Smooth muscle cell (in vitro differentiated cells): ENCODE data around the gene C5AR2. TPM values are rescaled to one million over a fixed set of nuclear protein-coding genes. Genes with fewer than 3 reads are reported as not detected.

Experiments
- DNase-seq: peaks from one replicate; lab custom pipeline; 2025; ENCODE audit not compliant: unreplicated experiment; lab: John Stamatoyannopoulos, UW
- H2AFZ ChIP-seq: fragments of 200-600 bp; sonication (generic); 2 replicates; pipeline ENCODE4 v1.6.0; 2016; ENCODE audit warnings: antibody characterized with exemption, low read depth, mild to moderate bottlenecking
- H3F3A ChIP-seq: fragments of 200-600 bp; sonication (generic); 2 replicates; pipeline ENCODE4 v1.6.0; 2017; ENCODE audit warnings: antibody characterized with exemption, low read depth
- H3K27ac ChIP-seq: fragments of 200-600 bp; sonication (generic); 2 replicates; pipeline ENCODE4 v1.5.1; 2016; ENCODE audit warnings: low read depth, mild to moderate bottlenecking
- H3K27me3 ChIP-seq: fragments of 200-600 bp; sonication (generic); 2 replicates; pipeline ENCODE4 v1.6.1; 2016; ENCODE audit warnings: low read depth, mild to moderate bottlenecking
- H3K36me3 ChIP-seq: fragments of 200-600 bp; sonication (generic); 2 replicates; pipeline ENCODE4 v1.5.1; 2016; ENCODE audit warnings: low read depth
- H3K4me1 ChIP-seq: fragments of 200-600 bp; sonication (generic); 2 replicates; pipeline ENCODE4 v1.5.1; 2016; ENCODE audit warnings: low read depth
- H3K4me2 ChIP-seq: fragments of 200-600 bp; sonication (generic); 2 replicates; pipeline ENCODE4 v1.6.0; 2016; ENCODE audit warnings: mild to moderate bottlenecking
- H3K4me3 ChIP-seq: fragments of 200-600 bp; sonication (generic); 2 replicates; pipeline ENCODE4 v1.5.1; 2016; ENCODE audit warnings: mild to moderate bottlenecking
- H3K79me2 ChIP-seq: fragments of 200-600 bp; sonication (generic); 2 replicates; pipeline ENCODE4 v1.6.0; 2016; ENCODE audit warnings: low read depth, mild to moderate bottlenecking
- H3K9ac ChIP-seq: fragments of 200-600 bp; sonication (generic); 2 replicates; pipeline ENCODE4 v1.6.0; 2016; ENCODE audit warnings: low read depth
- H3K9me3 ChIP-seq: fragments of 200-600 bp; sonication (generic); replicated peaks from 2 replicates; pipeline ENCODE4 v1.5.1; 2016; ENCODE audit warnings: low read depth
- H4K20me1 ChIP-seq: fragments of 200-600 bp; sonication (generic); 2 replicates; pipeline ENCODE4 v1.6.0; 2016; ENCODE audit warnings: low read depth
- WGBS: methylation state at CpG from one replicate; pipeline ENCODE4 v1.1.7; 2016; ENCODE audit warnings: low lambda C conversion rate; 5-methylcytosine and 5-hydroxymethylcytosine counted together
- polyA plus RNA-seq: library from polyadenylated mRNA; unstranded; fragments of >200 nt; fragmentation: Nextera tagmentation; extraction: Ambion mirVana; gene quantifications from 2 replicates; pipeline ENCODE4 v1.2.1, GENCODE V29; 2016
- total RNA-seq: library from RNA; depleted of rRNA; stranded (reverse); fragments of >200 nt; gene quantifications from 2 replicates; pipeline ENCODE4 v1.2.3, GENCODE V29; 2014
- TF ChIP-seq, protein P1 (sequence below): fragments of 200-600 bp; sonication (generic); IDR thresholded peaks from 2 replicates; pipeline ENCODE4 v1.5.1; 2017; ENCODE audit warnings: borderline replicate concordance, mild to moderate bottlenecking, antibody characterized with exemption; ENCODE audit not compliant: insufficient read depth, poor library complexity, severe bottlenecking

C5AR2 gene
- total and polyA plus RNA-seq, 2 experiments from 2014 or later: 0.49 TPM; not detected in 1

DNA sequence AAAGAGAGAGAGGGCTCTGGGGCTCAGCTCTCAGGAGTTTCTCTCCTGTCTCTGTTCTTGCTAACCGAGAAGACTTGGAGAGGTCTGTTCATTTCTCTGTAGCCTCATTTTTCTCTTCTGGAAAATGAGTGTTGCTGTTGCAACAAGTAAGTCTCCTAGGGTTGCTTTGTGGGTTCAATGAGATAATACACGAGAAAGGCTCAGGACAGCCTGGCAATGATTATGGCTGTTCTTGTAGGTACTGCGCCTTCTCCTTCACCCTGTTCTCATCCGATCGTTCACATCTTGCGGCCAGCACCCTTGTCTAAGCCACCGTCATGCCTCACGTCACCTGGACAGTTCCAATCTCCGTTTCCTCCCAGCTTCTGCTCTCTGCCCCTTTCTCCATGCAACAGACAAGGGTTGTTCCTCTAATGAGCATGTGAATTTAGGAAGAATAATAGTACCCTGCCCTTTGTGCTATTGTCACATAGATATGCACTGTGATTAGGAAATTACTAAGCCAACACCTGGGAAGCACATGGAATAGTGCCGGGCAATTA is 18.1 kb upstream of the C5AR2 start:
- WGBS: 90% methylated on average over 10 of the region's 10 CpGs
- Histone ChIP-seq H3K4me3 (no peak overlapping the region), H4K20me1 (no peaks in the 10 kb centered on the region), H3K27ac (no peak overlapping the region), H3K27me3 (no peaks in the 10 kb centered on the region), H3K4me2 (no peak overlapping the region), H3K79me2 (no peaks in the 10 kb centered on the region), H2AFZ (no peak overlapping the region), H3K9ac (no peak overlapping the region), H3K9me3 (no peaks in the 10 kb centered on the region), H3F3A (peaks cover 5% of the 10 kb centered on the region), H3K4me1 (no peaks in the 10 kb centered on the region), H3K36me3 (no peaks in the 10 kb centered on the region)
- TF ChIP-seq, protein P1, sequence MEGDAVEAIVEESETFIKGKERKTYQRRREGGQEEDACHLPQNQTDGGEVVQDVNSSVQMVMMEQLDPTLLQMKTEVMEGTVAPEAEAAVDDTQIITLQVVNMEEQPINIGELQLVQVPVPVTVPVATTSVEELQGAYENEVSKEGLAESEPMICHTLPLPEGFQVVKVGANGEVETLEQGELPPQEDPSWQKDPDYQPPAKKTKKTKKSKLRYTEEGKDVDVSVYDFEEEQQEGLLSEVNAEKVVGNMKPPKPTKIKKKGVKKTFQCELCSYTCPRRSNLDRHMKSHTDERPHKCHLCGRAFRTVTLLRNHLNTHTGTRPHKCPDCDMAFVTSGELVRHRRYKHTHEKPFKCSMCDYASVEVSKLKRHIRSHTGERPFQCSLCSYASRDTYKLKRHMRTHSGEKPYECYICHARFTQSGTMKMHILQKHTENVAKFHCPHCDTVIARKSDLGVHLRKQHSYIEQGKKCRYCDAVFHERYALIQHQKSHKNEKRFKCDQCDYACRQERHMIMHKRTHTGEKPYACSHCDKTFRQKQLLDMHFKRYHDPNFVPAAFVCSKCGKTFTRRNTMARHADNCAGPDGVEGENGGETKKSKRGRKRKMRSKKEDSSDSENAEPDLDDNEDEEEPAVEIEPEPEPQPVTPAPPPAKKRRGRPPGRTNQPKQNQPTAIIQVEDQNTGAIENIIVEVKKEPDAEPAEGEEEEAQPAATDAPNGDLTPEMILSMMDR: no peak
- no peak for DNase-seq

DNA sequence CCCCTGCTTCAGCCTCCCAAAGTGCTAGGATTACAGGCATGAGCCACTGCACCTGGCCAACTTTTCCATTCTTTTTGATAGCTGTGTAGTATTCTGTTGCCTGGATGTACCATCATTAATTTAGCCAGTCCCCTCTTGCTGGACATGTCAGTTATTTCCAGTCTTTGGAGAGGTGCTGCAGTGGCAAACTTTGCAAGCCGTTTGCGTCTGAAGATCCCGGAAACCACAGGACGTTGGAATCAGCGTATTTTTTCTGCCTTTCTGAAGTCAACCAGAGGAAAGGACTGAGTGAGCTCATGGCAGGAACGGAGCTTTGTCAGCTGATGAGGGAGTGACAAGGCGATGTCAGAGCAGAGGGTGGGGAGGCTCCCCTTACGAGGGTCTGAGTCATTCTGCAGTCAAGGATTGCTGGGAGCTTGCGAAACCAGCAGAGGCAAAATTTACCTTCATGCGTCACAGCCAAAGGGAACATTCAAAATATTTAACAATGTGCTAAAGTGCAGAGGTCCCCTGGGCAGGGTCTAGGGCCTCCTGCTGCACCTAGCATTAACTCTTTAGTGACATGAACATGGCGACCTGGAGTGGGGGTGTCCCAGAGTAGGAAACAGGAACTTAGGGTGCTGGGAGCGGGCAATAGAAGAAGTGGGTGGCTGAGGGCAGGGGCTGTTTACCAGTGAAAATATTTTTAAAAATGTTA is 16.7 kb upstream of the C5AR2 start:
- DNase-seq: no peak
- peak overlapping the region; percentile 74 for H3K27ac ChIP-seq
- peaks cover 5% of the 10 kb centered on the region for H3F3A ChIP-seq
- H3K4me1 ChIP-seq: no peaks in the 10 kb centered on the region
- peak overlapping the region; percentile 53 for H3K4me2 ChIP-seq
- no peak overlapping the region for H2AFZ ChIP-seq
- H3K36me3 ChIP-seq: no peaks in the 10 kb centered on the region
- no peaks in the 10 kb centered on the region for H3K27me3 ChIP-seq
- no peaks in the 10 kb centered on the region for H4K20me1 ChIP-seq
- no peak overlapping the region for H3K9ac ChIP-seq
- H3K9me3 ChIP-seq: no peaks in the 10 kb centered on the region
- no peaks in the 10 kb centered on the region for H3K79me2 ChIP-seq
- H3K4me3 ChIP-seq: no peak overlapping the region
- TF ChIP-seq, protein P1: no peak
- WGBS: 35% methylated on average over 12 of the region's 12 CpGs

DNA sequence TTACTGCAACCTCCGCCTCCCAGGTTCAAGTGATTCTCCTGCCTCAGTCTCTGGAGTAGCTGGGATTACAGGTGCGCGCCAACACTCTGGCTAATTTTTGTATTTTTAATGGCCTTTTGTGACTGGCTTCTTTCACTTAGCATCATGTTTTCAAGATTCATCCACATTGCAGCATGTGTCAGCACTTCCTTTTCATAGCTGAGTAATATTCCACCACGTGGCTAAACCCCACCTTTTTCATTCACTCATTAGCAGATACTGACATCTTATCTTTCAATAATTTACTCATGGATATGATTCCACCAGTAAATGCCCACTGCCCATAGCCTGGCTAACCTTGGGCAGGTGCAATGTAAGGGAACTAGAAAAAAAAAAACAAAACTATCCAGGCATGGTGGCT is 15.5 kb upstream of the C5AR2 start:
- peaks cover 5% of the 10 kb centered on the region for H3F3A ChIP-seq
- H3K9me3 ChIP-seq: no peaks in the 10 kb centered on the region
- 92% methylated on average over 4 of the region's 4 CpGs for WGBS
- H3K9ac ChIP-seq: no peak overlapping the region
- no peaks in the 10 kb centered on the region for H3K27me3 ChIP-seq
- no peak for DNase-seq
- no peaks in the 10 kb centered on the region for H4K20me1 ChIP-seq
- TF ChIP-seq, protein P1: no peak
- H3K4me3 ChIP-seq: no peak overlapping the region
- H3K36me3 ChIP-seq: no peaks in the 10 kb centered on the region
- H3K4me2 ChIP-seq: no peak overlapping the region
- no peaks in the 10 kb centered on the region for H3K4me1 ChIP-seq
- H2AFZ ChIP-seq: no peak overlapping the region
- no peaks in the 10 kb centered on the region for H3K79me2 ChIP-seq
- no peak overlapping the region for H3K27ac ChIP-seq
